HG02973 (cell line): ENCODE results near the gene GPX4.

ENCODE experiments used
- ATAC-seq: cut with Tn5 transposase; IDR thresholded peaks from one replicate; pipeline ENCODE4 v1.9.1; 2021; ENCODE audit warnings: moderate library complexity; ENCODE audit not compliant: unreplicated experiment

The GPX4 gene

DNA sequence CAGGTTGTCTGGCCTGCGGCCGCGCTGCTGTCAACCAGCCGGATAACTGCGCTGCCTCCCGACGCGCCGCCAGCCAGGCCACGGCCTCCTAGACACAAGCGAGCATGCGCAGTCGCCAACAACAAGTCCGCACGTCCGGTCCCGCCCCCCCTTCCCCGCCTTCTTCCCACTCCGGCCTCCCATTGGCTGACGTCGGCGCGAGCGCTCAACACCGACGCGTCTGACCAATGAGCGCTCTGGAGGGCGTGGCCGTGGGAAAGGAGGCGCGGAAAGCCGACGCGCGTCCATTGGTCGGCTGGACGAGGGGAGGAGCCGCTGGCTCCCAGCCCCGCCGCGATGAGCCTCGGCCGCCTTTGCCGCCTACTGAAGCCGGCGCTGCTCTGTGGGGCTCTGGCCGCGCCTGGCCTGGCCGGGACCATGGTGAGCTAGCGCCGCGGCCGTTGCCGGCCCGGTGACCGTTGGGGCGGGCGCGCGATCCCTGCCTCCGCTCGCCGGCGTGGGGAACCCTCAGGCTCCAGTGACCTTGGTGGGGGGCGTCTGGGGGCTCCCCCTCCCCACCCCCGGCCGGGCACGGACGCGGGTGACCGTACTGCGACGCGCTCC, at the start of gene GPX4:
Gene GPX4, plus strand, starts transcription at position 287 of the 603 bp plus-strand sequence. Its CDS starts 50 bp downstream, at position 337.
- ATAC-seq: peak; percentile 53

DNA sequence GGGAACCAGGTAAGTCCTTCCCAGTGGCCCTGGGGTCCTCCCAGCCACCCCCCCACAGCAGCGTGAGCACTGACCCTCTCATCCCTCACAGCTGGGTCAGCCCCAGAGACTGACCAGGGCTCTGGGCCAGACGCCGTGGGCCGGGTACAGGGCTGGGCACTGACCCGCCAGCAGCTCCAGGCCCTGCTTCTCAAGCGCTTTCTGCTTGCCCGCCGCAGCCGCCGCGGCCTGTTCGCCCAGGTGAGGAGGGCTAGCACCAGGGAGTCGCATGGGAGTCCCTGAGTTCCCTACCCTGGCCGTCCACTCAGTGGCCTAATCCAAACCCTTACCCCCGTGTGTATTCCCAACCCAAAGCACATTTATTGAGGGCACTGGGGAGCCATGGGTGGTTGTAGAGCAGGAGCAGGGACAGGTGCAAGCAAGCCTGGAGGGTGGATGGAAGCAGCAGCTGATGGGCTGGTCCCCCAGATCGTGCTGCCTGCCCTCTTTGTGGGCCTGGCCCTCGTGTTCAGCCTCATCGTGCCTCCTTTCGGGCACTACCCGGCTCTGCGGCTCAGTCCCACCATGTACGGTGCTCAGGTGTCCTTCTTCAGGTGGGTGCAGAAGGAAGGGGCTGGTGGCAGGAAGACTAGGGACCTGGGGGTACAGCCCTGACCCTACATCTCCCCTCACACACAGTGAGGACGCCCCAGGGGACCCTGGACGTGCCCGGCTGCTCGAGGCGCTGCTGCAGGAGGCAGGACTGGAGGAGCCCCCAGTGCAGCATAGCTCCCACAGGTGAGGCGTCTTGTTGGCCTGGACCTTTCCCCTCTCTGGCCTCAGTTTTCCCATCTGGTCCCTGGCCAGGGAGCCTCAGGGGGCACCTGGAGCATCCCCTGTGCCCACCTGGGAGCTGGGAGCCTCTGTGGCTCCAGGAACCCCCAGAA, 49.4 kb upstream of the GPX4 start:
- ATAC-seq: no peak

- ATAC-seq: no peak
Measured at GRCh38 chr19:1055028-1055425, 48.8 kb upstream of the GPX4 start.

DNA sequence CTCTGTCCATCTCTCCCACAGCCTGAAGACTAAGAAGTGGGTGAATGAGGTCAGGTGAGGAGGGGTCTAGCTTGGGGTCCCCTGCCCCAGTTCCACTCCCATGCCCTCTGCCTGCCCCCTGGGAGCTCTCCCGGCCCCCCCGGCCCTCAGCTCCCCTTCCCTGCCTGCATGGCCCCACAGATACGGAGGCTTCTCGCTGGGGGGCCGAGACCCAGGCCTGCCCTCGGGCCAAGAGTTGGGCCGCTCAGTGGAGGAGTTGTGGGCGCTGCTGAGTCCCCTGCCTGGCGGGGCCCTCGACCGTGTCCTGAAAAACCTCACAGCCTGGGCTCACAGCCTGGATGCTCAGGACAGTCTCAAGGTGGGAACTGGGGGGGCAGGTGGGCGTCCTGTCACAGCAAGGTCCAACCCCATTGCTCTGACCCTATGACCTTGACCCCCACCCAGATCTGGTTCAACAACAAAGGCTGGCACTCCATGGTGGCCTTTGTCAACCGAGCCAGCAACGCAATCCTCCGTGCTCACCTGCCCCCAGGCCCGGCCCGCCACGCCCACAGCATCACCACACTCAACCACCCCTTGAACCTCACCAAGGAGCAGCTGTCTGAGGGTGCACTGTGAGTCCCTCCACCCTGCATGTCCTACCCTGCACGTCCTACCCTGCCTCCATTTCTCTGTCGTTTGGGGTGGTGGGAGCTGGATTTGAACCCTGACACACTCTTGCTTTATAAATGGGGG, 47.7 kb upstream of the GPX4 start:
- ATAC-seq: no peak

DNA sequence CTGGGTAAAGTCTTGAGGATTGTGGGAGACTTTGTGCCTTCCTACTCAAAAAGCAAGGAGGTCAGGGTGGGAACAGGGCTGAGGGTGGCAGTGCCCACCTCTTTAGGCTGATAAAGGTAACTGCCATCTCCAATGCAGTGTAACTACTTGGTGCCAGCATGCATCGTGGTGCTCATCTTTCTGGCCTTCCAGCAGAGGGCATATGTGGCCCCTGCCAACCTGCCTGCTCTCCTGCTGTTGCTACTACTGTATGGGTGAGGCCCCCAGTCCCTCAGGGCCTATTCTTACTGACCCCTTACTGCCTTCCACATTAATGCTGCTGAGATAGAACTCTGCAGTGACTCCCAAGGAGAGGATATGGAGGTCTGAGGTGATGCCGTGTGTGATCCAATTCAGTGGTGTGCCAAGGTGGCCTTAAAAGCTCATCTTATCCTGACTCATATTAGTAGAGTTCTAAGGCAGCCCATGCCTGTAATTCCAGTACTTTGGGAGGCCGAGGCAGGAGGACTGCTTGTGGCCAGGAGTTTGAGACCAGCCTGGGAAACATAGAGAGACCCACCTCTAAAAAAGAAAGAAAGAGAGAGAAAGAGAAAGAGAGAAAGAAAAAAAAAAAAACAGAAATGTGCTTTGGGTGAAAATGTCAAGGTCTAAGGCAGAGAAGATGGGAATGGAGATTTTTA, 46.5 kb upstream of the GPX4 start:
- no peak for ATAC-seq

DNA sequence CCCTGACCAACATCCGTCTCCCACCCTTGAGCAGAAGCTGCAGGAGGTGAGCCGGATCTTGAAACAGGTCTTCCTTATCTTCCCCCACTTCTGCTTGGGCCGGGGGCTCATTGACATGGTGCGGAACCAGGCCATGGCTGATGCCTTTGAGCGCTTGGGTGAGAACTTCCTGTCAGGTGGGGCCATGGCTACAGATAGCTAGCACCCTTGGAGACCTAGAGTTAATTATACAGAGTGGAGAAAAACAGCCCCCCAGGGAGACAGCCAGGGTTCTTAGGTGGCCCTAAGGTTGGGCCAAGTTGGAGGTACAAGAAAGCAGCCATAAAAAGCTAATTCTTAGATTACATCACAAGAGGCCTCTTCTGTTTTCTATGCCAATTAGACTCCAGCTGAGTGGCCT, 45.7 kb upstream of the GPX4 start:
- no peak for ATAC-seq

DNA sequence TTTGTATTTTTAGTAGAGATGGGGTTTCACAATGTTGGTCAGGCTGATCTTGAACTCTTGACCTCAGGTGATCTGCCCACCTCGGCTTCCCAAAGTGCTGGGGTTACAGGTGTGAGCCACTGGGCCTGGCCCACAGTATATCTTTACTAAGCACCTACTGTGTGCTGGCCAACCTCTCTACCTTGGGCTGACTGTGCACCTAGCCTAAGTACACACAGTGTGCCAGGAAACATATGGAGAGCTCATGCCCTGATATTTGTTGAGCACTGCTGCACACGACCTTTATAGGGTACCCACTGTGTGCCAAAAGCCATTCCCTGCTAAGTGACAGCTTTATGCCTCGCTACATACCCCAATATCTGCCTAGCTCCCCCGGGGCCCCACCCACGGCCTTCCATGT, 43.1 kb upstream of the GPX4 start:
- no peak for ATAC-seq

DNA sequence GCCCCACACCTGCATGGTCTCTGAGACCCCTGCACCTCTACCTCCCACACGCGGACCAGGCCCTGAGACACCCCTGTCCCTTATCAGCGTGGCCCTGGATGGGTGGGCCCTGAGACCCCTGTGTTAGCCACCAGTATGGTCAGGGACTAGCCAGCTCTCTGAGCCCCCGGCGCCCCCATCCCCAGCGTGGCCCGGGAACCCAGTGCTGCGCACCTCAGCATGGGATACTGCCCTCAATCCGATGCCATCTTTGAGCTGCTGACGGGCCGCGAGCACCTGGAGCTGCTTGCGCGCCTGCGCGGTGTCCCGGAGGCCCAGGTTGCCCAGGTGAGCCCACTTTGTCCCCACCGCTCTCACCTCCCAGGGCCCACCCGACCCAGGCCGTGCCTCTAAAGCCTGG, 41.8 kb upstream of the GPX4 start:
- no peak for ATAC-seq

GRCh38 chr19:1062387-1063029, 41.3 kb upstream of the GPX4 start:
- no peak for ATAC-seq

DNA sequence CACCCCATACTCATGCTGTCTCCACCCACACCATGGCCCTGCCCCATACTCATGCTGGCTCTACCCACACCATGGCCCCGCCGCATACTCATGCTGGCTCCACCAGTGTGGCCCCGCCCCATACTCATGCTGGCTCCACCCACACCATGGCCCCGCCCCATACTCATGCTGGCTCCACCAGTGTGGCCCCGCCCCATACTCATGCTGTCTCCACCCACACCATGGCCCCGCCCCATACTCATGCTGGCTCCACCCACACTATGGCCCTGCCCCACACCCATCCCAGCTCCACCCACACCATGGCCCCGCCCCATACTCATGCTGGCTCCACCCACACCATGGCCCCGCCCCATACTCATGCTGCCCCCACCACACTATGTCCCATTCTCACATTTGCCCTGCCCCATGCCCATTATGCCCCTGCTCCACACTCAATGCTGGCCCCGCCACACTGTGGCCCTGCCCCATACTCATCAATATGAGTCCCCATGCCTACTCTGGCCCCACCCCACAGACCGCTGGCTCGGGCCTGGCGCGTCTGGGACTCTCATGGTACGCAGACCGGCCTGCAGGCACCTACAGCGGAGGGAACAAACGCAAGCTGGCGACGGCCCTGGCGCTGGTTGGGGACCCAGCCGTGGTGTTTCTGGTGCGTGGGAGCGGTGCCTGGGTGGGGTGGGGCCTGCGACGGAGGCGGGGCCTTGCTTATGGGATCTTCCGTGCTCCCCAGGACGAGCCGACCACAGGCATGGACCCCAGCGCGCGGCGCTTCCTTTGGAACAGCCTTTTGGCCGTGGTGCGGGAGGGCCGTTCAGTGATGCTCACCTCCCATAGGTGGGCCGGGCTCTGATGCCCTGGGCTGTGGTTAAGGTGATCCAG, 40.5 kb upstream of the GPX4 start:
- ATAC-seq: no peak

- no peak for ATAC-seq
Measured at GRCh38 chr19:1063909-1064660, 39.7 kb upstream of the GPX4 start.

- no peak for ATAC-seq
Measured at GRCh38 chr19:1064661-1065605, 38.9 kb upstream of the GPX4 start.

DNA sequence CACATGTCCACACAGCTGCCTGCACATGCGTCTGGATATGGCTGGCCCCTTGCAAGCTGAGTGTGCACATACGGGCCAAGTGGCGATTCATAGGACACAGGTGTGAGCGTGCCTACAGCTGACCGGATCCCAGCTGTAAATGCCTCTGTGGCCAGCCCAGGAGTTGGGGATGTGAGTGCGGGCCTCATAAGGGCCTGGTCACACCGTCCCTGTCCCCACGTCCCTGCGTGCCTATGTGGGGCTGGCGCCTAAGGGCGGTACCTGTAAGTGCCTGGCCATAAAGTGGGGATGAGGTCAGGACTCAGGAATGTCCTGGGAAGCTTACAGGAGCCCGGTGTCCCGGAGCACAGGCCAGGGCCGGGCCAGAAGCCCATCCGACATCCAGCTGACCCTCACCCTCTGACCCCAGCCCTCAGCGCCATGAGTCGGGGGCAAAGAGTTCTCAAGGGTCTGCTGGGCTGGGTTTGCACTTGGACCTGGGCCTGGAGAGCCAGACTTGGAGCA, 38.1 kb upstream of the GPX4 start:
- no peak for ATAC-seq

- ATAC-seq: no peak
Measured at GRCh38 chr19:1066251-1066747, 37.5 kb upstream of the GPX4 start.

- no peak for ATAC-seq
Measured at GRCh38 chr19:1066748-1067340, 37.0 kb upstream of the GPX4 start, which contains the start of gene ARHGAP45. TSS of gene ARHGAP45 (plus strand) at chr19:1067167. CDS start at chr19:1067406, 239 bp downstream.

DNA sequence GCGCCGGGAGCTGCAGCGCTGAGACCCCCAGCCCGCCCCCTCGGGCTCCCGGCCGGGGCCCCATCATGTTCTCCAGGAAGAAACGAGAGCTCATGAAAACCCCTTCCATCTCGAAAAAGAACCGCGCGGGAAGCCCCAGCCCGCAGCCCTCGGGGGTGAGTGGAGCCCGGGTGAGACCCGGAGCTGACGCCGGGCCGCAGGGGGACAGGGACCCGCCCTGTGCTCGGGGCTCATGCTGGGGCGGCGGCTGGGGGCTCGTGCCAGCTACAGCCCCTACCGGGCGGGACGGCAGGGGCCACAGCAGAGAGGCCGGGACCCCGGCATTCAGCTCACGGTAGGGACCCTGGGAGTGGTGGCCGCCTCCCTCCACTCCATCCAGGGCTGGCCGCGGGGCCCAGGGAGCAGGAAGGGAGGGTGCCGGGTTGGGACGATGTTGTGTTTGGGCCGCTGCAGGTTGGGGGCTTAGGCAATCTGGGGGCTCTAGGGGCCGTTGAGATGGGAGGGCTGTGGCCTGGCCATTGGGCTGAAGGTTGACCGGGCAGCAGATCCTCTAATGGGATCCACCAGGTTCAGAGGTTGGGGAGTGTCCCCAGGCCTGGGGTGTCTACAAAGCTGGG, 36.3 kb upstream of the GPX4 start:
- no peak for ATAC-seq
